Measurements from ENCODE around the gene COMP. TPM values are rescaled to one million over a fixed set of nuclear protein-coding genes. Genes with fewer than 3 reads are reported as not detected.

The COMP gene
- total RNA-seq, 5 donors from 2014 or later (not counting 1 experiment from before 2014, with no cell fraction given): not detected

DNA sequence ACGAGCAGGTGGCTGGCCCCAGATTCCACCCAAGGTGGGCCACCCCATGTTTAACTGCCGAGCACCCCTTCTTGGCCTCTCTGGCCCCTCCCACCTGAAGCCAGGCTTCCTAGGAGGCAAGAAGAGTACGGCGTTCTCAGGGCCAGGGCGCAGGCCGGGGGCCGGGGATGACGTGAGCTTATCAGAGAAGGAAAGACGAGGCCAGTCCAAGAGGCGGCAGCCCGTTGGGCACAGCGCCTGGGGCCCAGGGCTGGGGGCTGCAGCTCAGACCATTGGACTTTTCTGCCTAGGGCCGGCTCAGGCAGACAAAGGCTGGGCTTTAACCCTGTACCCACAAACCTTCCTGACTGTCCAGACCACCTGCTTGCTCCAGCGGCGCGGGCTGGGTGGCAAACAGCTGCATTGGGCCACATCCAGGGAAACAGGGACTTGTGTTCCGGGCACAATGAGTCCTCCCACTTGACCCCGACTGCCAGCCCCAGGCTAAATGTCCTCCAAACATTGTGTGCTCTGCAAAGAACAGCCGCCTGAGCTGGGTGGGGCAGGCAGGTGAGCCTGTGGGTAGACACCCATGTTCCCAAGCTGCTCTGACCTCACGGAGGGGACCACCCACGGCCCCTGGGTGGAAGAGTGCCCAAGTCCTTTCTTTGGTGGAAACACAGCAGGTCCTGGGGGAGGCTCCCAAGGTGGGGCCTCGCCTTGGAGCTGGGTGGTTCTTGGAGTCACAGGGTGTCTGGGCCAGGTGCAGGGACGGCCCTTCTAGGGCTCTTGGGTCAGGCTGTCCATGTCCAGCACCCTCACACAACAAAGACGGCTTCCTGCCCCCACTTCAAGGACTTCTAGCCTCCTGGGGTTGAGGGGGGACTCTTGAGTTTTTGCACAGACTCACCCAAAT, 21.9 kb downstream of the COMP start:
- Mint-ChIP-seq H3K9me3 (no peaks in the 10 kb centered on the region), H3K36me3 (peaks cover 11% of the 10 kb centered on the region), H3K4me3 (no peak overlapping the region), H3K4me1 (no peaks in the 10 kb centered on the region), H3K27me3 (no peaks in the 10 kb centered on the region), H3K27ac (no peak overlapping the region)
- ChIA-PET CTCF (interaction anchor here in 1 of 2 donors (0.6 kb wide), 1 partner anchor 9 kb away, joined by 3 read pairs; no protein-coding TSS in a partner anchor), POLR2A (no interaction called here)
- H3K27ac ChIP-seq (ENCODE audit: low read length): no peak overlapping the region
- WGBS (ENCODE audit: insufficient coverage): 96% methylated on average over 17 of the region's 24 CpGs
- no peaks in the 10 kb centered on the region for H3K4me1 ChIP-seq (ENCODE audit: control insufficient read depth in 1 of 2, extremely low read depth in 1 of 2, insufficient read depth in 2 of 2, low read length in 2 of 2)
- no peak overlapping the region for H3K4me3 ChIP-seq (ENCODE audit: control insufficient read depth in 1 of 2, extremely low read depth in 1 of 2, low read length in 1 of 2)
- no peak for DNase-seq
- H3K27me3 ChIP-seq (replicated peaks in 1 of 2; ENCODE audit: control insufficient read depth in 2 of 2, extremely low read depth in 1 of 2, insufficient read depth in 2 of 2, low read length in 1 of 2): no peaks in the 10 kb centered on the region
- peaks cover 0 to 2% of the 10 kb centered on the region in 2 donors for H3K36me3 ChIP-seq (ENCODE audit: control insufficient read depth in 2 of 2, extremely low read depth in 1 of 2, insufficient read depth in 1 of 2, low read length in 1 of 2)
- no peak for ATAC-seq (replicated peaks in 1 of 4)
- H3K9me3 ChIP-seq: no peaks in the 10 kb centered on the region

DNA sequence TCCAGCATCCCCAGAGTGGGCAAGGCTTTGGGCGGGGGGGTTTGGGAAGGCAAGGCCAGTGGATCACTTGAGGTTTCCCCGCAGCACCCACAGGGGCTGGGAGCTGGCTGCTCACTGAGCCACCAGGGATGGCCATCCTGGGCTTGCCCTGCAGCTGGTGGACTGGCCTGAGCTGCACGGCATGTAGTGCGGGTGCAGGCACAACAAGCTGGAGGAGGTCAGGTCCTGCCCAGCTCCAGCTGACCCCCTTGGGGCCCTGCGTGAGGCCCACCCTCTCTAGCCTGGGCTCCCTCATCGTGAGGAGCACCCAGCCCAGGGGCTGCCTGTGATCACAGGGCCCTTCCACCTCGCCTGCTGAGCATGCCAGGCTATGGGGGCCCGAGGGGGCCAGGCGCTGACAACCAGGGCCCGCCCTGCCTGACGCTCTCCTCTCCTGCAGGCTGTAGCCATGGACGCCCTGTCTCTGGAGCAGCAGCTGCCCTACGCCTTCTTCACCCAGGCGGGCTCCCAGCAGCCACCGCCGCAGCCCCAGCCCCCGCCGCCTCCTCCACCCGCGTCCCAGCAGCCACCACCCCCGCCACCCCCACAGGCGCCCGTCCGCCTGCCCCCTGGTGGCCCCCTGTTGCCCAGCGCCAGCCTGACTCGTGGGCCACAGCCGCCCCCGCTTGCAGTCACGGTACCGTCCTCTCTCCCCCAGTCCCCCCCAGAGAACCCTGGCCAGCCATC, 22.9 kb downstream of the COMP start:
- POLR2A ChIA-PET: no interaction called here

DNA sequence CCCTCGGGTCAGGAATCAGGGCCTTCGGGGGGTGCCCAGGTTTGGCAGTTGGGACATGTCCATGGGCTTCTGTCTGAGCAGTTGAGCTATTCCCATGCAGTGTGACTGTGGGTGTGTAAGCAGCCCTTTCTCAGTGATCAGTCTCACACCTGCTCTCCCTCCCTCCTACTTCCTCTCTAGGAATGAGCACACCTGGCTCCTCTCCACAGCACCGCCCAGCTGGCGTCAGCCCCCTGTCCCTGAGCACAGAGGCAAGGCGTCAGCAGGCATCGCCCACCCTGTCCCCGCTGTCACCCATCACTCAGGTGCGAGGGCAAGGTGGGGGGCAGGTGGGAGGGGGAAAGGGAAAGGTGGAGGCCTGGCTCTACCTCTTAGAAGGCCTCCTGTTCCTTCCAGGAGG, 25.9 kb downstream of the COMP start:
- ChIA-PET CTCF (no interaction called here), POLR2A (no interaction called here)
- H3K9me3 Mint-ChIP-seq: no peaks in the 10 kb centered on the region
- peaks cover 8% of the 10 kb centered on the region for H3K36me3 Mint-ChIP-seq
- H3K27ac ChIP-seq (ENCODE audit: low read length): no peak overlapping the region
- WGBS (ENCODE audit: insufficient coverage): 70% methylated on average over 2 of the region's 8 CpGs
- no peak for ATAC-seq (replicated peaks in 1 of 4)
- no peaks in the 10 kb centered on the region for H3K27me3 ChIP-seq (replicated peaks in 1 of 2; ENCODE audit: control insufficient read depth in 2 of 2, extremely low read depth in 1 of 2, insufficient read depth in 2 of 2, low read length in 1 of 2)
- DNase-seq: no peak
- no peak overlapping the region for H3K4me3 Mint-ChIP-seq
- H3K9me3 ChIP-seq: no peaks in the 10 kb centered on the region
- H3K4me1 Mint-ChIP-seq: no peaks in the 10 kb centered on the region
- peaks cover 0 to 2% of the 10 kb centered on the region in 2 donors for H3K36me3 ChIP-seq (ENCODE audit: control insufficient read depth in 2 of 2, extremely low read depth in 1 of 2, insufficient read depth in 1 of 2, low read length in 1 of 2)
- H3K27me3 Mint-ChIP-seq: no peaks in the 10 kb centered on the region
- no peaks in the 10 kb centered on the region for H3K4me1 ChIP-seq (ENCODE audit: control insufficient read depth in 1 of 2, extremely low read depth in 1 of 2, insufficient read depth in 2 of 2, low read length in 2 of 2)
- H3K27ac Mint-ChIP-seq: no peak overlapping the region
- H3K4me3 ChIP-seq (ENCODE audit: control insufficient read depth in 1 of 2, extremely low read depth in 1 of 2, low read length in 1 of 2): no peak overlapping the region

More for the DNA sequence above, 22.9 kb downstream of the COMP start:
- H3K4me3 ChIP-seq (ENCODE audit: control insufficient read depth in 1 of 2, extremely low read depth in 1 of 2, low read length in 1 of 2): no peak overlapping the region
- CTCF ChIA-PET: interaction anchor here in 1 of 2 donors (0.7 kb wide), 1 partner anchor 1089 kb away, joined by 4 read pairs; no protein-coding TSS in a partner anchor
- H3K4me1 ChIP-seq (ENCODE audit: control insufficient read depth in 1 of 2, extremely low read depth in 1 of 2, insufficient read depth in 2 of 2, low read length in 2 of 2): no peaks in the 10 kb centered on the region
- Mint-ChIP-seq H3K36me3 (peaks cover 11% of the 10 kb centered on the region), H3K9me3 (no peaks in the 10 kb centered on the region), H3K4me3 (no peak overlapping the region), H3K27me3 (no peaks in the 10 kb centered on the region), H3K4me1 (no peaks in the 10 kb centered on the region), H3K27ac (no peak overlapping the region)
- no peak overlapping the region for H3K27ac ChIP-seq (ENCODE audit: low read length)
- DNase-seq (no peak), ATAC-seq (replicated peaks in 1 of 4) (no peak)
- WGBS (ENCODE audit: insufficient coverage): 93% methylated on average over 11 of the region's 30 CpGs
- H3K9me3 ChIP-seq: no peaks in the 10 kb centered on the region
- no peaks in the 10 kb centered on the region for H3K27me3 ChIP-seq (replicated peaks in 1 of 2; ENCODE audit: control insufficient read depth in 2 of 2, extremely low read depth in 1 of 2, insufficient read depth in 2 of 2, low read length in 1 of 2)
- peaks cover 0 to 2% of the 10 kb centered on the region in 2 donors for H3K36me3 ChIP-seq (ENCODE audit: control insufficient read depth in 2 of 2, extremely low read depth in 1 of 2, insufficient read depth in 1 of 2, low read length in 1 of 2)

DNA sequence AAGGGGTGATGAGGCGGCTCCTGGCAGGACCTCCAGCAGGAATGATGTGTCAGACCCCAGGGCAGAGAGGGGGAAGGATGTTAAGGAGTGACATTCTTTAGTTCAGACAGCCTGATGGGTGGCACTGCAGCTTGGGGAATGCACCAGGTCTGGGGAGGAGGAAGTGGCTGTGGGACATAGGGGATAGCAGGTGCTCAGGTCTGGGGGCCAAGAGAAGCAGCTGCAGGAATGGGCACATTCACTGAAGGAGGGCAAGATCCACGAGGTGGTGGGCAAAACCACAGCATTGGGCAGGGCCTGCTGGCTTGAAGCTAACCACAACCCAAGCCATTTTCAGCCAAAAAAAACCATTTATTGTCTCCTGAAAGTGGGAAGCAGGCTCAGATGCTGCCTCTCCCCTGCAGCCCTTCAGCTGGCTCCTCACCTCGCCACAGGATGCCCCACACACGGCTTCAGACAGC, 26.5 kb downstream of the COMP start:
- Mint-ChIP-seq H3K9me3 (no peaks in the 10 kb centered on the region), H3K4me1 (no peaks in the 10 kb centered on the region), H3K27me3 (no peaks in the 10 kb centered on the region), H3K4me3 (no peak overlapping the region), H3K36me3 (peaks cover 8% of the 10 kb centered on the region), H3K27ac (no peak overlapping the region)
- POLR2A ChIA-PET: interaction anchor here in 1 of 2 donors (0.6 kb wide), 1 partner anchor 1594 kb away, joined by 5 read pairs; no protein-coding TSS in a partner anchor
- DNase-seq (no peak), ATAC-seq (replicated peaks in 1 of 4) (no peak)
- H3K4me3 ChIP-seq (ENCODE audit: control insufficient read depth in 1 of 2, extremely low read depth in 1 of 2, low read length in 1 of 2): no peak overlapping the region
- peaks cover 0 to 2% of the 10 kb centered on the region in 2 donors for H3K36me3 ChIP-seq (ENCODE audit: control insufficient read depth in 2 of 2, extremely low read depth in 1 of 2, insufficient read depth in 1 of 2, low read length in 1 of 2)
- WGBS (ENCODE audit: insufficient coverage): 70% methylated on average over 2 of the region's 4 CpGs
- no peaks in the 10 kb centered on the region for H3K4me1 ChIP-seq (ENCODE audit: control insufficient read depth in 1 of 2, extremely low read depth in 1 of 2, insufficient read depth in 2 of 2, low read length in 2 of 2)
- no peaks in the 10 kb centered on the region for H3K9me3 ChIP-seq
- H3K27ac ChIP-seq (ENCODE audit: low read length): no peak overlapping the region
- H3K27me3 ChIP-seq (replicated peaks in 1 of 2; ENCODE audit: control insufficient read depth in 2 of 2, extremely low read depth in 1 of 2, insufficient read depth in 2 of 2, low read length in 1 of 2): no peaks in the 10 kb centered on the region
- CTCF ChIA-PET: no interaction called here

DNA sequence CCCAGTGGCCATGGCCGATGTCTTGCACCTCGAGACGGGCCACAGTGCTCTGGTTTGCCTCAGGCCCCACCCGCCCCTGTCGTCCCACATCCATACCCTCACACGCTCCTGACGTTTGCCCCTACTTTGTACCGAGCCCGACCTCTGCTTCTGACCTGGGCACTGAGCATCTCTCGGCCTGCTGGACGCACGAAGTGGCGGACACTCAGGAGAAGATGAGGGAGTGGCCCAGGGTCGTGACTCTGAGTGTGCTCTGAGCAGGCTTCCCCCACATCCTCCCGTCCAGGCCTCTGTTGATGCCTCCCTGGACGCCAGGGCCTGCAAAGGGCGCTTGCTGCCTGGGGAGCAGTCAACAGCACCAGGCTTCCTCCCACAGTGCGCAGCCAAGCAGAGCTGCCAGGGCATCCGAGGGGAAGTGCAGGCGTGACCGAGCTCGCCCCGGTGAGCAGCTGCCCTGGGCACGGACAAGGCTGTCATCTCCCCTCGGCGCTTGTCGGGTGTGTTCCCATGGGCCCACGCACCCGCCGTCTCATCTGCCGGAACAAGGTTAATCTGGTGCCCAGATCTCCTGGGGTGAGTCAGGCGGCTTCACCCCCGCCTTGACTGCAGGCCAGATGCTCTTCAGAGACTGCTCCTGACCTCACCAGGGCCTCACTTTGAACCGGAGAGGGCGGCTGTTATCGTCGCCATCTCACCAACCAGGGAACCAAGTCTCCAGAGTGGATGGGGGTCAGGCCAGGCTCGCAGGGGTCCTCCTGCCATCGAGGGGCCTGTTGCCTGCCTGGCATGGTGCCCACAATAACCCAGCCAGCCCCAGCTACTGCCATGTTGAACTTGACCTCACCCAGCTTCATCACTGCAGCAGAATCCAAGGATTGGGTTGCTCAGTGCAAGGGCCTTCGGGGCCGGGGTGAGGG, 27.2 kb downstream of the COMP start:
- DNase-seq (no peak), ATAC-seq (replicated peaks in 1 of 4) (peak in 1 of 4 experiments; percentile 17)
- no peak overlapping the region for H3K4me3 Mint-ChIP-seq
- H3K27ac Mint-ChIP-seq: no peak overlapping the region
- no peaks in the 10 kb centered on the region for H3K4me1 Mint-ChIP-seq
- Histone ChIP-seq H3K4me1 (ENCODE audit: control insufficient read depth in 1 of 2, extremely low read depth in 1 of 2, insufficient read depth in 2 of 2, low read length in 2 of 2) (no peaks in the 10 kb centered on the region), H3K9me3 (no peaks in the 10 kb centered on the region), H3K27me3 (replicated peaks in 1 of 2; ENCODE audit: control insufficient read depth in 2 of 2, extremely low read depth in 1 of 2, insufficient read depth in 2 of 2, low read length in 1 of 2) (no peaks in the 10 kb centered on the region), H3K27ac (ENCODE audit: low read length) (no peak overlapping the region), H3K4me3 (ENCODE audit: control insufficient read depth in 1 of 2, extremely low read depth in 1 of 2, low read length in 1 of 2) (no peak overlapping the region), H3K36me3 (ENCODE audit: control insufficient read depth in 2 of 2, extremely low read depth in 1 of 2, insufficient read depth in 1 of 2, low read length in 1 of 2) (no peaks in the 10 kb centered on the region)
- CTCF ChIA-PET: no interaction called here
- 91% methylated on average over 28 of the region's 41 CpGs for WGBS (ENCODE audit: insufficient coverage)
- peaks cover 8% of the 10 kb centered on the region for H3K36me3 Mint-ChIP-seq
- H3K27me3 Mint-ChIP-seq: no peaks in the 10 kb centered on the region
- H3K9me3 Mint-ChIP-seq: no peaks in the 10 kb centered on the region
- POLR2A ChIA-PET: interaction anchor here in 1 of 2 donors (0.6 kb wide), 1 partner anchor 1593 kb away, joined by 5 read pairs; no protein-coding TSS in a partner anchor

Data from T-cell (primary cell).